ENCODE data around the gene IRF4.

Gene IRF4

GRCh38 chr6:447381-448165, 56.0 kb downstream of the IRF4 start:
- DNase-seq (ENCODE audit: low read depth, low spot score), result no peak
- H3K4me3 ChIP-seq (ENCODE audit: low read length), result no peak overlapping the region

- DNase-seq (ENCODE audit: low read depth, low spot score), result no peak
- no peak overlapping the region for H3K4me3 ChIP-seq (ENCODE audit: low read length)
Observed at GRCh38 chr6:448296-449056, 56.9 kb downstream of the IRF4 start.

- DNase-seq (ENCODE audit: low read depth, low spot score), result no peak
- H3K4me3 ChIP-seq (ENCODE audit: low read length), result no peak overlapping the region
Observed at GRCh38 chr6:449057-449430, 57.5 kb downstream of the IRF4 start.

- DNase-seq (ENCODE audit: low read depth, low spot score), result no peak
- H3K4me3 ChIP-seq (ENCODE audit: low read length), result no peak overlapping the region
Observed at GRCh38 chr6:449486-450419, 58.2 kb downstream of the IRF4 start.

- no peak overlapping the region for H3K4me3 ChIP-seq (ENCODE audit: low read length)
- DNase-seq (ENCODE audit: low read depth, low spot score), result no peak
Observed at GRCh38 chr6:451336-451735, 59.8 kb downstream of the IRF4 start.

GRCh38 chr6:451847-452246, 60.3 kb downstream of the IRF4 start:
- H3K4me3 ChIP-seq (ENCODE audit: low read length), result no peak overlapping the region
- DNase-seq (ENCODE audit: low read depth, low spot score), result no peak

GRCh38 chr6:452301-453067, 60.9 kb downstream of the IRF4 start:
- DNase-seq (ENCODE audit: low read depth, low spot score), result no peak
- H3K4me3 ChIP-seq (ENCODE audit: low read length), result no peak overlapping the region

GRCh38 chr6:453152-453551, 61.6 kb downstream of the IRF4 start:
- H3K4me3 ChIP-seq (ENCODE audit: low read length), result no peak overlapping the region
- no peak for DNase-seq (ENCODE audit: low read depth, low spot score)

- no peak overlapping the region for H3K4me3 ChIP-seq (ENCODE audit: low read length)
- DNase-seq (ENCODE audit: low read depth, low spot score), result no peak
Observed at GRCh38 chr6:454148-454991, 62.8 kb downstream of the IRF4 start.

- no peak for DNase-seq (ENCODE audit: low read depth, low spot score)
- H3K4me3 ChIP-seq (ENCODE audit: low read length), result no peak overlapping the region
Observed at GRCh38 chr6:455006-455585, 63.5 kb downstream of the IRF4 start.

- H3K4me3 ChIP-seq (ENCODE audit: low read length), result no peak overlapping the region
- DNase-seq (ENCODE audit: low read depth, low spot score), result no peak
Observed at GRCh38 chr6:455835-456234, 64.3 kb downstream of the IRF4 start.

GRCh38 chr6:456358-456867, 64.9 kb downstream of the IRF4 start:
- DNase-seq (ENCODE audit: low read depth, low spot score), result no peak
- H3K4me3 ChIP-seq (ENCODE audit: low read length), result no peak overlapping the region

- H3K4me3 ChIP-seq (ENCODE audit: low read length), result no peak overlapping the region
- no peak for DNase-seq (ENCODE audit: low read depth, low spot score)
Observed at GRCh38 chr6:456887-457286, 65.3 kb downstream of the IRF4 start.
